Kidney (tissue), 14 donors: ENCODE results near the gene ZNF644. TPM values are rescaled to one million over a fixed set of nuclear protein-coding genes. Genes with fewer than 3 reads are reported as not detected.
"Not testable (repeated sequence)": the region's sequence is repeated elsewhere in the genome, so short reads cannot be mapped to it uniquely, and the experiment has no call there.

Source experiments
- DNase-seq, 5 donors: peaks; one replicate each; pipeline ENCODE4 v3.0.0-alpha.2; 2013 to 2020
- FAIRE-seq: peaks from 2 replicates; lab custom pipeline; 2012; peaks lifted over from hg19 to GRCh38; lab: Jason Lieb, UNC
- H3K27ac ChIP-seq, 2 donors: one replicate each; pipeline ENCODE4 v1.7.0; 2013; ENCODE audit warnings: low read depth in 2 of 2, low read length in 2 of 2, inconsistent platforms in 1 of 2
- H3K27me3 ChIP-seq: one replicate; pipeline ENCODE4 v1.7.1; 2013; ENCODE audit warnings: low read length, inconsistent platforms; ENCODE audit not compliant: control insufficient read depth, insufficient read depth
- H3K36me3 ChIP-seq, 3 donors: one replicate each; pipeline versions ENCODE4 v1.7.0 to v1.7.1; 2013; ENCODE audit warnings: low read length in 3 of 3, control low read depth in 1 of 3, inconsistent platforms in 1 of 3; ENCODE audit not compliant: insufficient read depth in 3 of 3, control insufficient read depth in 2 of 3
- H3K4me1 ChIP-seq, 3 donors: one replicate each; pipeline versions ENCODE4 v1.7.0 to v1.7.1; 2013; ENCODE audit warnings: low read length in 3 of 3, inconsistent platforms in 1 of 3, low read depth in 1 of 3; ENCODE audit not compliant: control insufficient read depth in 2 of 3, insufficient read depth in 2 of 3
- H3K4me3 ChIP-seq, 3 donors: one replicate each; pipeline versions ENCODE4 v1.7.0 to v1.8.1; 2013; ENCODE audit warnings: low read length in 3 of 3, control low read depth in 1 of 3, inconsistent platforms in 1 of 3
- H3K9ac ChIP-seq, 3 donors: one replicate each; pipeline versions ENCODE4 v1.7.0 to v1.7.1; 2013; ENCODE audit warnings: low read length in 3 of 3, control low read depth in 1 of 3, inconsistent platforms in 1 of 3
- H3K9me3 ChIP-seq, 3 donors: one replicate each; pipeline versions ENCODE4 v1.7.0 to v1.7.1; 2013; ENCODE audit warnings: low read length in 3 of 3, control low read depth in 1 of 3, inconsistent platforms in 1 of 3; ENCODE audit not compliant: control insufficient read depth in 2 of 3, insufficient read depth in 1 of 3
- CTCF ChIP-seq: IDR thresholded peaks from 3 replicates; pipeline ENCODE4 v1.5.1; 2012; ENCODE audit warnings: mild to moderate bottlenecking, moderate library complexity, borderline replicate concordance; ENCODE audit not compliant: insufficient read depth; ENCODE audit errors: extremely low read depth
- intact Hi-C: fragments of 100-400 bp; cut with DNase I; formaldehyde crosslinking; loops from one replicate; pipeline ENCODE4 v1.11.1; 2022
- polyA plus RNA-seq: library from polyadenylated mRNA; stranded (reverse); fragments of 350-450 nt; fragmentation: Illumina TruSeq; extraction: RNeasy Lipid Tissue Mini Kit (QIAGEN cat#74804); gene quantifications from one replicate; pipeline ENCODE4 v1.2.3, GENCODE V29; 2014; ENCODE audit warnings: low read depth, low replicate concordance; ENCODE audit not compliant: insufficient read depth
- total RNA-seq: library from RNA; stranded (reverse); fragmentation: NEBNext Ultra II Directional; extraction: Animal tissue kit (Norgen Biotek cat#: 25700); gene quantifications from one replicate; pipeline ENCODE4 v1.2.1, GENCODE V29; 2021
- donor health status: control.
- donor health status: control.
- donor health status: control.
- donor health status: control.
- donor health status: control.
- donor health status: DM: yes; HTN: yes; CAD: no.
- donor health status: Normal renal cell carcinoma (clear cell type).

Gene ZNF644
- total and polyA plus RNA-seq, 2 donors from 2014 or later, result 10.5 to 60.4 TPM

GRCh38 chr1:91054780-91055481 lies 33.1 kb upstream of the ZNF644 start:
- Histone ChIP-seq H3K36me3 (no peaks in the 10 kb centered on the region), H3K4me3 (no peak overlapping the region), H3K4me1 (no peaks in the 10 kb centered on the region), H3K27ac (no peak overlapping the region), H3K9me3 (no peaks in the 10 kb centered on the region), H3K27me3 (no peaks in the 10 kb centered on the region), H3K9ac (no peak overlapping the region)
- DNase-seq (no peak), FAIRE-seq (no peak)
- TF ChIP-seq CTCF, result no peak
- intact Hi-C loops, result no loop called here

GRCh38 chr1:91053630-91054029 lies 31.8 kb upstream of the ZNF644 start:
- DNase-seq (no peak), FAIRE-seq (no peak)
- Histone ChIP-seq H3K27ac (no peak overlapping the region), H3K4me3 (no peak overlapping the region), H3K9ac (no peak overlapping the region), H3K9me3 (no peaks in the 10 kb centered on the region), H3K4me1 (no peaks in the 10 kb centered on the region), H3K27me3 (no peaks in the 10 kb centered on the region), H3K36me3 (no peaks in the 10 kb centered on the region)
- TF ChIP-seq CTCF, result no peak
- intact Hi-C loops, result no loop called here

- DNase-seq, H3K27me3 ChIP-seq, H3K27ac ChIP-seq, H3K4me1 ChIP-seq, H3K36me3 ChIP-seq, H3K9ac ChIP-seq, intact Hi-C loops, FAIRE-seq, H3K4me3 ChIP-seq, H3K9me3 ChIP-seq: not testable (repeated sequence)
Observed at GRCh38 chr1:91049551-91049950, 27.7 kb upstream of the ZNF644 start.

GRCh38 chr1:91046766-91047165 lies 24.9 kb upstream of the ZNF644 start:
- no peak overlapping the region for H3K27ac ChIP-seq

More at GRCh38 chr1:91046766-91047165, 24.9 kb upstream of the ZNF644 start:
- intact Hi-C loops, result no loop called here
- Histone ChIP-seq H3K36me3 (no peaks in the 10 kb centered on the region), H3K9me3 (peaks cover 0 to 2% (median 2%) of the 10 kb centered on the region in 3 donors), H3K4me3 (no peak overlapping the region), H3K27me3 (no peaks in the 10 kb centered on the region), H3K4me1 (no peaks in the 10 kb centered on the region), H3K9ac (no peak overlapping the region)
- DNase-seq (no peak), FAIRE-seq (no peak)
- TF ChIP-seq CTCF, result no peak
